ENCODE data around the gene C6orf136.

GRCh38 chr6:30645989-30646388 is 944 bp upstream of the C6orf136 start:
- TF ChIP-seq, protein P1, sequence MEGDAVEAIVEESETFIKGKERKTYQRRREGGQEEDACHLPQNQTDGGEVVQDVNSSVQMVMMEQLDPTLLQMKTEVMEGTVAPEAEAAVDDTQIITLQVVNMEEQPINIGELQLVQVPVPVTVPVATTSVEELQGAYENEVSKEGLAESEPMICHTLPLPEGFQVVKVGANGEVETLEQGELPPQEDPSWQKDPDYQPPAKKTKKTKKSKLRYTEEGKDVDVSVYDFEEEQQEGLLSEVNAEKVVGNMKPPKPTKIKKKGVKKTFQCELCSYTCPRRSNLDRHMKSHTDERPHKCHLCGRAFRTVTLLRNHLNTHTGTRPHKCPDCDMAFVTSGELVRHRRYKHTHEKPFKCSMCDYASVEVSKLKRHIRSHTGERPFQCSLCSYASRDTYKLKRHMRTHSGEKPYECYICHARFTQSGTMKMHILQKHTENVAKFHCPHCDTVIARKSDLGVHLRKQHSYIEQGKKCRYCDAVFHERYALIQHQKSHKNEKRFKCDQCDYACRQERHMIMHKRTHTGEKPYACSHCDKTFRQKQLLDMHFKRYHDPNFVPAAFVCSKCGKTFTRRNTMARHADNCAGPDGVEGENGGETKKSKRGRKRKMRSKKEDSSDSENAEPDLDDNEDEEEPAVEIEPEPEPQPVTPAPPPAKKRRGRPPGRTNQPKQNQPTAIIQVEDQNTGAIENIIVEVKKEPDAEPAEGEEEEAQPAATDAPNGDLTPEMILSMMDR (IDR thresholded peaks at IDR 0.05 in 2 of 3, conservative IDR thresholded peaks at IDR 0.05 in 1 of 3; ENCODE audit: control insufficient read depth in 2 of 3, extremely low read depth in 1 of 3, insufficient read depth in 1 of 3, low read depth in 3 of 3, low read length in 3 of 3) = no peak
- TF ChIP-seq POLR2AphosphoS5 (IDR thresholded peaks at IDR 0.05; ENCODE audit: low read length) (no peak; the same call in 1 of the 2 replicates), ATF7 (IDR thresholded peaks at IDR 0.05; ENCODE audit: low read depth) (no peak), KLF5 (IDR thresholded peaks at IDR 0.05; ENCODE audit: partially characterized antibody) (no peak), TAF1 (IDR thresholded peaks at IDR 0.05; ENCODE audit: borderline replicate concordance, low read depth, low read length) (no peak), EZH2 (IDR thresholded peaks at IDR 0.05; ENCODE audit: borderline replicate concordance, control insufficient read depth, low read depth, low read length) (no peak), SMAD1 (IDR thresholded peaks at IDR 0.05; ENCODE audit: low read depth, partially characterized antibody) (no peak), RFX5 (IDR thresholded peaks at IDR 0.05; ENCODE audit: low read depth, low read length) (no peak), EP300 (IDR thresholded peaks at IDR 0.05; ENCODE audit: borderline replicate concordance in 1 of 2, control insufficient read depth in 1 of 2, low read depth in 2 of 2, low read length in 2 of 2) (no peak), EGR1 (IDR thresholded peaks at IDR 0.05; ENCODE audit: borderline replicate concordance in 1 of 2, low read depth in 2 of 2, low read length in 2 of 2) (no peak), BCL11A (IDR thresholded peaks at IDR 0.05; ENCODE audit: low read depth, low read length) (no peak), POLR2A (IDR thresholded peaks at IDR 0.05; ENCODE audit: low read depth, low read length) (no peak), TCF12 (IDR thresholded peaks at IDR 0.05; ENCODE audit: low read depth, low read length) (no peak)
